MCF 10A (cell line): Measurements from ENCODE around the gene HPDL. TPM values are rescaled to one million over a fixed set of nuclear protein-coding genes. Genes with fewer than 3 reads are reported as not detected.

Experiments used
- BruUV-seq: library from RNA; stranded (reverse); fragments of 400-500 nt; replicated peaks from 2 replicates; lab custom pipeline; 2021; lab: Mats Ljungman, UMichigan
- CTCF ChIA-PET: fragments of 300-600 bp; sonication (Branson Sonifier 250); formaldehyde crosslinking; extraction: SDS; loops from one replicate; lab custom pipeline; 2021; ENCODE audit warnings: antibody characterized with exemption, inconsistent platforms; lab: Yijun Ruan, JAX
- POLR2A ChIA-PET: fragments of 300-600, 350-650 bp; sonication (Branson Sonifier 250); formaldehyde crosslinking; extraction: SDS; loops from one replicate; lab custom pipeline; 2020; ENCODE audit warnings: antibody characterized with exemption, inconsistent platforms; lab: Yijun Ruan, JAX
- DNase-seq: peaks from one replicate; pipeline ENCODE4 v3.0.0-alpha.2; 2018; ENCODE audit not compliant: unreplicated experiment
- H3K27ac Mint-ChIP-seq: one replicate; pipeline ENCODE4 v1.8.0; 2022; ENCODE audit warnings: mild to moderate bottlenecking, low read depth, mixed read lengths; ENCODE audit not compliant: unreplicated experiment
- H3K27me3 Mint-ChIP-seq: one replicate; pipeline ENCODE4 v1.8.0; 2022; ENCODE audit warnings: mixed read lengths; ENCODE audit not compliant: insufficient read depth, unreplicated experiment
- H3K36me3 Mint-ChIP-seq: one replicate; pipeline ENCODE4 v1.8.0; 2022; ENCODE audit warnings: mild to moderate bottlenecking, moderate library complexity, mixed read lengths; ENCODE audit not compliant: insufficient read depth, unreplicated experiment
- H3K4me1 Mint-ChIP-seq: one replicate; pipeline ENCODE4 v1.8.0; 2022; ENCODE audit warnings: mixed read lengths; ENCODE audit not compliant: insufficient read depth, unreplicated experiment
- H3K4me3 Mint-ChIP-seq: one replicate; pipeline ENCODE4 v1.8.0; 2022; ENCODE audit warnings: mild to moderate bottlenecking, moderate library complexity, mixed read lengths; ENCODE audit not compliant: unreplicated experiment
- H3K9me3 Mint-ChIP-seq: one replicate; pipeline ENCODE4 v1.8.0; 2022; ENCODE audit warnings: mixed read lengths; ENCODE audit not compliant: unreplicated experiment
- CTCF ChIP-seq: fragments of 200-600 bp; IDR thresholded peaks from one replicate; pipeline ENCODE4 v1.8.0; 2022; ENCODE audit warnings: antibody characterized with exemption, mild to moderate bottlenecking; ENCODE audit not compliant: unreplicated experiment
- intact Hi-C: fragments of 100-400 bp; cut with micrococcal nuclease; formaldehyde crosslinking; loops from 2 replicates; pipeline ENCODE4 v1.14.1; 2022
- total RNA-seq: library from RNA; stranded (reverse); gene quantifications from 2 replicates; pipeline ENCODE4 v1.2.3, GENCODE V29; 2022

HPDL gene
- total RNA-seq, 1 experiment from 2014 or later, result 0.37 TPM

GRCh38 chr1:45340816-45341466 lies 14.2 kb downstream of the HPDL start:
- ChIA-PET CTCF (interaction anchor here (0.6 to 5.0 kb wide), 9 partner anchors 8 to 863 kb away, joined by 3 to 51 read pairs (median 4); partner anchors contain the start of genes MMACHC and TESK2), POLR2A (interaction anchor here (0.6 to 4.0 kb wide), 26 partner anchors 9 to 1568 kb away, joined by 3 to 115 read pairs (median 10); partner anchors contain the start of genes AKR1A1, ARMH1, CCDC163 and EIF2B3)
- DNase-seq, result peak; percentile 25
- H3K36me3 Mint-ChIP-seq, result peaks cover 33% of the 10 kb centered on the region
- no peaks in the 10 kb centered on the region for H3K27me3 Mint-ChIP-seq
- peak overlapping the region; percentile 93 for H3K4me3 Mint-ChIP-seq
- TF ChIP-seq CTCF, result no peak
- peak overlapping the region; percentile 93 for H3K27ac Mint-ChIP-seq
- BruUV-seq, result no TSS peak
- H3K4me1 Mint-ChIP-seq, result peaks cover 4% of the 10 kb centered on the region
- intact Hi-C loops, result no loop called here
- H3K9me3 Mint-ChIP-seq, result no peaks in the 10 kb centered on the region

DNA sequence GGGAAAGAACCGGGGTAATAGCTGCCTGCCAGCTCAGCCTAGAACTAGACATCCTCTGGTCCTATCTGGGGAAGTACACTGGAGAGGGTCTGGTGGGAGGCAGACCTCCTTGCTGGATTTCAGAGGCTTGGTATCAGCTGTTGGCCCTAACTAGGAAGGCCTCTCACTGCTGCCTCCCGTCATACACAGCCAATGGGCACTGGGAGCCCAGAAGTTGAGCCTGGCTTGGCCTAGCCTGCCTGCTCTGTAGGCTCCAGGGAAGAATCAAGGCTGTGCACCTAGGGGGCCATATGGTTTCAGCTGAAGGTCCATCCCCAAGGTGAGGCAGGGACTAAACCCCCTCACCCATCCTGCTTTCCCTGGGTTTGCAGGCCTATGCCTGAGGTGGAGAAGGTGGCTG lies 17.8 kb downstream of the HPDL start:
- ChIA-PET CTCF (interaction anchor here (1.0 to 1.4 kb wide), 3 partner anchors 10 to 149 kb away, joined by 3 to 10 read pairs (median 4); no protein-coding TSS in a partner anchor), POLR2A (interaction anchor here (1.8 kb wide), 1 partner anchor 156 kb away, joined by 10 read pairs; the partner anchor contains the start of genes CCDC163 and MMACHC)
- BruUV-seq, result no TSS peak
- intact Hi-C loops, result no loop called here
- H3K4me1 Mint-ChIP-seq, result peaks cover 25% of the 10 kb centered on the region
- no peaks in the 10 kb centered on the region for H3K9me3 Mint-ChIP-seq
- TF ChIP-seq CTCF, result no peak
- DNase-seq, result no peak
- no peaks in the 10 kb centered on the region for H3K27me3 Mint-ChIP-seq
- H3K27ac Mint-ChIP-seq, result no peak overlapping the region
- no peak overlapping the region for H3K4me3 Mint-ChIP-seq
- peaks cover 41% of the 10 kb centered on the region for H3K36me3 Mint-ChIP-seq

GRCh38 chr1:45345014-45345413 lies 18.3 kb downstream of the HPDL start:
- intact Hi-C loops, result no loop called here
- CTCF ChIA-PET, result interaction anchor here (1.0 to 1.2 kb wide), 2 partner anchors 10 to 15 kb away, joined by 3 to 4 read pairs; no protein-coding TSS in a partner anchor
- POLR2A ChIA-PET, result interaction anchor here (0.9 to 1.8 kb wide), 2 partner anchors 42 to 155 kb away, joined by 5 to 10 read pairs; partner anchors contain the start of genes CCDC163 and MMACHC

More at GRCh38 chr1:45345014-45345413, 18.3 kb downstream of the HPDL start:
- Mint-ChIP-seq H3K4me1 (peaks cover 25% of the 10 kb centered on the region), H3K4me3 (no peak overlapping the region), H3K36me3 (peaks cover 39% of the 10 kb centered on the region), H3K27me3 (no peaks in the 10 kb centered on the region), H3K9me3 (no peaks in the 10 kb centered on the region), H3K27ac (no peak overlapping the region)
- TF ChIP-seq CTCF, result no peak
- no peak for DNase-seq
- no TSS peak for BruUV-seq
